Measurements from ENCODE around the gene PGAM2. TPM values are rescaled to one million over a fixed set of nuclear protein-coding genes. Genes with fewer than 3 reads are reported as not detected.
A peak's percentile ranks its signal among the peaks of the same experiment; 100 is the strongest.

The PGAM2 gene
- total RNA-seq, 1 experiment from 2014 or later, result 2.4 TPM

DNA sequence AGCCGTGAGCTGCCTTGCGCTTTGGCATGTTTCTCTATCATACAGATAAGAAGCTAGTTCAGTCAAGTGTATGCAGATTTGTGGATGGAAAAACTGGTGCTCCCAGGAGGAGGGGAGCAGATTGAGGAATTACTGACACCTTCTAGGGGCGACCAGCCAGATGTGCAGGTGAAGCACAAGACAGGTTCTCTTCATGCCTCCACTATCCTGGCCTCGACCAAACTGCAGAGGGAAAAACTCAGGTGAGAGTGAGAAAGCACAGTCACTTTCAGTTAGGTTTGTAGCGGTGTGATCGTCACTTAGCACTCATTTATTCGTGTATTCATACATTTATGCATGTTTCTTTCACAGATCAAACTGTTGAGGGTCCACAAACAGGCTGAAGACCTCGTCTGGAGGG, 21.5 kb downstream of the PGAM2 start:
- no peak for ATAC-seq
- H3K27ac Mint-ChIP-seq, result peak overlapping the region; percentile 84
- peaks cover 23% of the 10 kb centered on the region for H3K27me3 Mint-ChIP-seq (ENCODE audit: low read depth)
- CTCF ChIA-PET, result interaction anchor here (0.8 to 1.9 kb wide), 6 partner anchors 20 to 491 kb away, joined by 3 to 9 read pairs (median 6); partner anchors contain the start of genes POLD2 and YKT6
- peaks cover 7% of the 10 kb centered on the region; the same call in 1 of the 2 replicates for H3K36me3 Mint-ChIP-seq
- TF ChIP-seq NFE2L1 (CRISPR knock-in tag; IDR thresholded peaks at IDR 0.05), result no peak
- TF ChIP-seq, protein P1, sequence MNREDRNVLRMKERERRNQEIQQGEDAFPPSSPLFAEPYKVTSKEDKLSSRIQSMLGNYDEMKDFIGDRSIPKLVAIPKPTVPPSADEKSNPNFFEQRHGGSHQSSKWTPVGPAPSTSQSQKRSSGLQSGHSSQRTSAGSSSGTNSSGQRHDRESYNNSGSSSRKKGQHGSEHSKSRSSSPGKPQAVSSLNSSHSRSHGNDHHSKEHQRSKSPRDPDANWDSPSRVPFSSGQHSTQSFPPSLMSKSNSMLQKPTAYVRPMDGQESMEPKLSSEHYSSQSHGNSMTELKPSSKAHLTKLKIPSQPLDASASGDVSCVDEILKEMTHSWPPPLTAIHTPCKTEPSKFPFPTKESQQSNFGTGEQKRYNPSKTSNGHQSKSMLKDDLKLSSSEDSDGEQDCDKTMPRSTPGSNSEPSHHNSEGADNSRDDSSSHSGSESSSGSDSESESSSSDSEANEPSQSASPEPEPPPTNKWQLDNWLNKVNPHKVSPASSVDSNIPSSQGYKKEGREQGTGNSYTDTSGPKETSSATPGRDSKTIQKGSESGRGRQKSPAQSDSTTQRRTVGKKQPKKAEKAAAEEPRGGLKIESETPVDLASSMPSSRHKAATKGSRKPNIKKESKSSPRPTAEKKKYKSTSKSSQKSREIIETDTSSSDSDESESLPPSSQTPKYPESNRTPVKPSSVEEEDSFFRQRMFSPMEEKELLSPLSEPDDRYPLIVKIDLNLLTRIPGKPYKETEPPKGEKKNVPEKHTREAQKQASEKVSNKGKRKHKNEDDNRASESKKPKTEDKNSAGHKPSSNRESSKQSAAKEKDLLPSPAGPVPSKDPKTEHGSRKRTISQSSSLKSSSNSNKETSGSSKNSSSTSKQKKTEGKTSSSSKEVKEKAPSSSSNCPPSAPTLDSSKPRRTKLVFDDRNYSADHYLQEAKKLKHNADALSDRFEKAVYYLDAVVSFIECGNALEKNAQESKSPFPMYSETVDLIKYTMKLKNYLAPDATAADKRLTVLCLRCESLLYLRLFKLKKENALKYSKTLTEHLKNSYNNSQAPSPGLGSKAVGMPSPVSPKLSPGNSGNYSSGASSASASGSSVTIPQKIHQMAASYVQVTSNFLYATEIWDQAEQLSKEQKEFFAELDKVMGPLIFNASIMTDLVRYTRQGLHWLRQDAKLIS (CRISPR knock-in tag; IDR thresholded peaks at IDR 0.05; ENCODE audit: borderline replicate concordance), result no peak
- TF ChIP-seq, protein P2, sequence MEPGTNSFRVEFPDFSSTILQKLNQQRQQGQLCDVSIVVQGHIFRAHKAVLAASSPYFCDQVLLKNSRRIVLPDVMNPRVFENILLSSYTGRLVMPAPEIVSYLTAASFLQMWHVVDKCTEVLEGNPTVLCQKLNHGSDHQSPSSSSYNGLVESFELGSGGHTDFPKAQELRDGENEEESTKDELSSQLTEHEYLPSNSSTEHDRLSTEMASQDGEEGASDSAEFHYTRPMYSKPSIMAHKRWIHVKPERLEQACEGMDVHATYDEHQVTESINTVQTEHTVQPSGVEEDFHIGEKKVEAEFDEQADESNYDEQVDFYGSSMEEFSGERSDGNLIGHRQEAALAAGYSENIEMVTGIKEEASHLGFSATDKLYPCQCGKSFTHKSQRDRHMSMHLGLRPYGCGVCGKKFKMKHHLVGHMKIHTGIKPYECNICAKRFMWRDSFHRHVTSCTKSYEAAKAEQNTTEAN (CRISPR knock-in tag; IDR thresholded peaks at IDR 0.05), result no peak
- no peak for TF ChIP-seq ZBTB21 (CRISPR knock-in tag; IDR thresholded peaks at IDR 0.05; ENCODE audit: borderline replicate concordance)
- no peak for TF ChIP-seq ATF1 (CRISPR knock-in tag; IDR thresholded peaks at IDR 0.05)
- no peak for TF ChIP-seq ZNF138 (CRISPR knock-in tag; conservative IDR thresholded peaks at IDR 0.05)
- TF ChIP-seq NR3C1 (CRISPR knock-in tag; conservative IDR thresholded peaks at IDR 0.05; ENCODE audit: low read depth), result no peak
- TF ChIP-seq, protein P3, sequence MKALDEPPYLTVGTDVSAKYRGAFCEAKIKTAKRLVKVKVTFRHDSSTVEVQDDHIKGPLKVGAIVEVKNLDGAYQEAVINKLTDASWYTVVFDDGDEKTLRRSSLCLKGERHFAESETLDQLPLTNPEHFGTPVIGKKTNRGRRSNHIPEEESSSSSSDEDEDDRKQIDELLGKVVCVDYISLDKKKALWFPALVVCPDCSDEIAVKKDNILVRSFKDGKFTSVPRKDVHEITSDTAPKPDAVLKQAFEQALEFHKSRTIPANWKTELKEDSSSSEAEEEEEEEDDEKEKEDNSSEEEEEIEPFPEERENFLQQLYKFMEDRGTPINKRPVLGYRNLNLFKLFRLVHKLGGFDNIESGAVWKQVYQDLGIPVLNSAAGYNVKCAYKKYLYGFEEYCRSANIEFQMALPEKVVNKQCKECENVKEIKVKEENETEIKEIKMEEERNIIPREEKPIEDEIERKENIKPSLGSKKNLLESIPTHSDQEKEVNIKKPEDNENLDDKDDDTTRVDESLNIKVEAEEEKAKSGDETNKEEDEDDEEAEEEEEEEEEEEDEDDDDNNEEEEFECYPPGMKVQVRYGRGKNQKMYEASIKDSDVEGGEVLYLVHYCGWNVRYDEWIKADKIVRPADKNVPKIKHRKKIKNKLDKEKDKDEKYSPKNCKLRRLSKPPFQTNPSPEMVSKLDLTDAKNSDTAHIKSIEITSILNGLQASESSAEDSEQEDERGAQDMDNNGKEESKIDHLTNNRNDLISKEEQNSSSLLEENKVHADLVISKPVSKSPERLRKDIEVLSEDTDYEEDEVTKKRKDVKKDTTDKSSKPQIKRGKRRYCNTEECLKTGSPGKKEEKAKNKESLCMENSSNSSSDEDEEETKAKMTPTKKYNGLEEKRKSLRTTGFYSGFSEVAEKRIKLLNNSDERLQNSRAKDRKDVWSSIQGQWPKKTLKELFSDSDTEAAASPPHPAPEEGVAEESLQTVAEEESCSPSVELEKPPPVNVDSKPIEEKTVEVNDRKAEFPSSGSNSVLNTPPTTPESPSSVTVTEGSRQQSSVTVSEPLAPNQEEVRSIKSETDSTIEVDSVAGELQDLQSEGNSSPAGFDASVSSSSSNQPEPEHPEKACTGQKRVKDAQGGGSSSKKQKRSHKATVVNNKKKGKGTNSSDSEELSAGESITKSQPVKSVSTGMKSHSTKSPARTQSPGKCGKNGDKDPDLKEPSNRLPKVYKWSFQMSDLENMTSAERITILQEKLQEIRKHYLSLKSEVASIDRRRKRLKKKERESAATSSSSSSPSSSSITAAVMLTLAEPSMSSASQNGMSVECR (CRISPR knock-in tag; IDR thresholded peaks at IDR 0.05; ENCODE audit: borderline replicate concordance), result no peak
- TF ChIP-seq, protein P4, sequence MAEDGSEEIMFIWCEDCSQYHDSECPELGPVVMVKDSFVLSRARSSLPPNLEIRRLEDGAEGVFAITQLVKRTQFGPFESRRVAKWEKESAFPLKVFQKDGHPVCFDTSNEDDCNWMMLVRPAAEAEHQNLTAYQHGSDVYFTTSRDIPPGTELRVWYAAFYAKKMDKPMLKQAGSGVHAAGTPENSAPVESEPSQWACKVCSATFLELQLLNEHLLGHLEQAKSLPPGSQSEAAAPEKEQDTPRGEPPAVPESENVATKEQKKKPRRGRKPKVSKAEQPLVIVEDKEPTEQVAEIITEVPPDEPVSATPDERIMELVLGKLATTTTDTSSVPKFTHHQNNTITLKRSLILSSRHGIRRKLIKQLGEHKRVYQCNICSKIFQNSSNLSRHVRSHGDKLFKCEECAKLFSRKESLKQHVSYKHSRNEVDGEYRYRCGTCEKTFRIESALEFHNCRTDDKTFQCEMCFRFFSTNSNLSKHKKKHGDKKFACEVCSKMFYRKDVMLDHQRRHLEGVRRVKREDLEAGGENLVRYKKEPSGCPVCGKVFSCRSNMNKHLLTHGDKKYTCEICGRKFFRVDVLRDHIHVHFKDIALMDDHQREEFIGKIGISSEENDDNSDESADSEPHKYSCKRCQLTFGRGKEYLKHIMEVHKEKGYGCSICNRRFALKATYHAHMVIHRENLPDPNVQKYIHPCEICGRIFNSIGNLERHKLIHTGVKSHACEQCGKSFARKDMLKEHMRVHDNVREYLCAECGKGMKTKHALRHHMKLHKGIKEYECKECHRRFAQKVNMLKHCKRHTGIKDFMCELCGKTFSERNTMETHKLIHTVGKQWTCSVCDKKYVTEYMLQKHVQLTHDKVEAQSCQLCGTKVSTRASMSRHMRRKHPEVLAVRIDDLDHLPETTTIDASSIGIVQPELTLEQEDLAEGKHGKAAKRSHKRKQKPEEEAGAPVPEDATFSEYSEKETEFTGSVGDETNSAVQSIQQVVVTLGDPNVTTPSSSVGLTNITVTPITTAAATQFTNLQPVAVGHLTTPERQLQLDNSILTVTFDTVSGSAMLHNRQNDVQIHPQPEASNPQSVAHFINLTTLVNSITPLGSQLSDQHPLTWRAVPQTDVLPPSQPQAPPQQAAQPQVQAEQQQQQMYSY (CRISPR knock-in tag; IDR thresholded peaks at IDR 0.05), result no peak
- no peak for TF ChIP-seq ZNF263 (CRISPR knock-in tag; IDR thresholded peaks at IDR 0.05; ENCODE audit: low read depth)
- TF ChIP-seq SMAD3 (CRISPR knock-in tag; IDR thresholded peaks at IDR 0.05; ENCODE audit: borderline replicate concordance), result no peak
- no peak for TF ChIP-seq NFATC4 (CRISPR knock-in tag; IDR thresholded peaks at IDR 0.05)
- TF ChIP-seq, protein P5, sequence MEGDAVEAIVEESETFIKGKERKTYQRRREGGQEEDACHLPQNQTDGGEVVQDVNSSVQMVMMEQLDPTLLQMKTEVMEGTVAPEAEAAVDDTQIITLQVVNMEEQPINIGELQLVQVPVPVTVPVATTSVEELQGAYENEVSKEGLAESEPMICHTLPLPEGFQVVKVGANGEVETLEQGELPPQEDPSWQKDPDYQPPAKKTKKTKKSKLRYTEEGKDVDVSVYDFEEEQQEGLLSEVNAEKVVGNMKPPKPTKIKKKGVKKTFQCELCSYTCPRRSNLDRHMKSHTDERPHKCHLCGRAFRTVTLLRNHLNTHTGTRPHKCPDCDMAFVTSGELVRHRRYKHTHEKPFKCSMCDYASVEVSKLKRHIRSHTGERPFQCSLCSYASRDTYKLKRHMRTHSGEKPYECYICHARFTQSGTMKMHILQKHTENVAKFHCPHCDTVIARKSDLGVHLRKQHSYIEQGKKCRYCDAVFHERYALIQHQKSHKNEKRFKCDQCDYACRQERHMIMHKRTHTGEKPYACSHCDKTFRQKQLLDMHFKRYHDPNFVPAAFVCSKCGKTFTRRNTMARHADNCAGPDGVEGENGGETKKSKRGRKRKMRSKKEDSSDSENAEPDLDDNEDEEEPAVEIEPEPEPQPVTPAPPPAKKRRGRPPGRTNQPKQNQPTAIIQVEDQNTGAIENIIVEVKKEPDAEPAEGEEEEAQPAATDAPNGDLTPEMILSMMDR (IDR thresholded peaks at IDR 0.05), result no peak
- TF ChIP-seq, protein P6, sequence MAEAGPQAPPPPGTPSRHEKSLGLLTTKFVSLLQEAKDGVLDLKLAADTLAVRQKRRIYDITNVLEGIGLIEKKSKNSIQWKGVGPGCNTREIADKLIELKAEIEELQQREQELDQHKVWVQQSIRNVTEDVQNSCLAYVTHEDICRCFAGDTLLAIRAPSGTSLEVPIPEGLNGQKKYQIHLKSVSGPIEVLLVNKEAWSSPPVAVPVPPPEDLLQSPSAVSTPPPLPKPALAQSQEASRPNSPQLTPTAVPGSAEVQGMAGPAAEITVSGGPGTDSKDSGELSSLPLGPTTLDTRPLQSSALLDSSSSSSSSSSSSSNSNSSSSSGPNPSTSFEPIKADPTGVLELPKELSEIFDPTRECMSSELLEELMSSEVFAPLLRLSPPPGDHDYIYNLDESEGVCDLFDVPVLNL (CRISPR knock-in tag; IDR thresholded peaks at IDR 0.05; ENCODE audit: borderline replicate concordance, low read depth), result no peak
- TF ChIP-seq, protein P7, sequence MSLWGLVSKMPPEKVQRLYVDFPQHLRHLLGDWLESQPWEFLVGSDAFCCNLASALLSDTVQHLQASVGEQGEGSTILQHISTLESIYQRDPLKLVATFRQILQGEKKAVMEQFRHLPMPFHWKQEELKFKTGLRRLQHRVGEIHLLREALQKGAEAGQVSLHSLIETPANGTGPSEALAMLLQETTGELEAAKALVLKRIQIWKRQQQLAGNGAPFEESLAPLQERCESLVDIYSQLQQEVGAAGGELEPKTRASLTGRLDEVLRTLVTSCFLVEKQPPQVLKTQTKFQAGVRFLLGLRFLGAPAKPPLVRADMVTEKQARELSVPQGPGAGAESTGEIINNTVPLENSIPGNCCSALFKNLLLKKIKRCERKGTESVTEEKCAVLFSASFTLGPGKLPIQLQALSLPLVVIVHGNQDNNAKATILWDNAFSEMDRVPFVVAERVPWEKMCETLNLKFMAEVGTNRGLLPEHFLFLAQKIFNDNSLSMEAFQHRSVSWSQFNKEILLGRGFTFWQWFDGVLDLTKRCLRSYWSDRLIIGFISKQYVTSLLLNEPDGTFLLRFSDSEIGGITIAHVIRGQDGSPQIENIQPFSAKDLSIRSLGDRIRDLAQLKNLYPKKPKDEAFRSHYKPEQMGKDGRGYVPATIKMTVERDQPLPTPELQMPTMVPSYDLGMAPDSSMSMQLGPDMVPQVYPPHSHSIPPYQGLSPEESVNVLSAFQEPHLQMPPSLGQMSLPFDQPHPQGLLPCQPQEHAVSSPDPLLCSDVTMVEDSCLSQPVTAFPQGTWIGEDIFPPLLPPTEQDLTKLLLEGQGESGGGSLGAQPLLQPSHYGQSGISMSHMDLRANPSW (CRISPR knock-in tag; conservative IDR thresholded peaks at IDR 0.05; ENCODE audit: low read depth), result no peak
- no peak for DNase-seq (ENCODE audit: low spot score)
- POLR2A ChIA-PET, result interaction anchor here (0.7 to 0.9 kb wide), 2 partner anchors 22 to 80 kb away, joined by 3 read pairs; partner anchors contain the start of gene PGAM2
- H3K4me1 Mint-ChIP-seq, result peaks cover 13% of the 10 kb centered on the region
- peaks cover 5% of the 10 kb centered on the region; the same call in 1 of the 2 replicates for H3K9me3 Mint-ChIP-seq
- H3K4me3 Mint-ChIP-seq, result peak overlapping the region; percentile 83

Measured in WTC11 (cell line).